HuH-7 (cell line): ENCODE results near the gene OGFOD2.
A peak's percentile ranks its signal among the peaks of the same experiment; 100 is the strongest.

Experiments used
- DNase-seq: peaks from one replicate; pipeline ENCODE4 v3.0.0; 2011; ENCODE audit warnings: low spot score

The OGFOD2 gene

GRCh38 chr12:122951979-122952892 lies 22.8 kb upstream of the OGFOD2 start:
- peak; percentile 89 for DNase-seq

- DNase-seq = no peak
Observed at GRCh38 chr12:122955156-122955555, 19.9 kb upstream of the OGFOD2 start.

GRCh38 chr12:122956035-122956434 lies 19.0 kb upstream of the OGFOD2 start:
- DNase-seq = no peak

- no peak for DNase-seq
Observed at GRCh38 chr12:122958198-122958888, 16.7 kb upstream of the OGFOD2 start.

GRCh38 chr12:122959566-122960192 lies 15.4 kb upstream of the OGFOD2 start:
- DNase-seq = no peak

GRCh38 chr12:122960193-122960569 lies 14.9 kb upstream of the OGFOD2 start:
- no peak for DNase-seq

GRCh38 chr12:122961531-122962329 lies 13.3 kb upstream of the OGFOD2 start:
- no peak for DNase-seq

GRCh38 chr12:122963941-122964265 lies 11.1 kb upstream of the OGFOD2 start:
- DNase-seq = no peak

- DNase-seq = peak; percentile 75
Observed at GRCh38 chr12:122964439-122965257, 10.4 kb upstream of the OGFOD2 start.

GRCh38 chr12:122965321-122965751 lies 9.7 kb upstream of the OGFOD2 start:
- no peak for DNase-seq

- peak; percentile 90 for DNase-seq
Observed at GRCh38 chr12:122965851-122966742, 8.9 kb upstream of the OGFOD2 start, which contains the start of gene ABCB9. Gene ABCB9 (minus strand): TSS chr12:122966463. CDS start chr12:122960235, 6,228 bp downstream.

- no peak for DNase-seq
Observed at GRCh38 chr12:122966743-122967550, 8.1 kb upstream of the OGFOD2 start.

- no peak for DNase-seq
Observed at GRCh38 chr12:122968104-122968503, 6.9 kb upstream of the OGFOD2 start.

GRCh38 chr12:122969676-122970075 lies 5.4 kb upstream of the OGFOD2 start:
- no peak for DNase-seq

- DNase-seq = peak; percentile 85
Observed at GRCh38 chr12:122974274-122974891, 661 bp upstream of the OGFOD2 start.

- DNase-seq = no peak
Observed at GRCh38 chr12:122975790-122976647, 975 bp downstream of the OGFOD2 start.

- DNase-seq = no peak
Observed at GRCh38 chr12:122976648-122976975, 1.6 kb downstream of the OGFOD2 start.

GRCh38 chr12:122977153-122977552 lies 2.1 kb downstream of the OGFOD2 start:
- no peak for DNase-seq
